ENCODE results near the gene HMX3. TPM values are rescaled to one million over a fixed set of nuclear protein-coding genes. Genes with fewer than 3 reads are reported as not detected.

HMX3 gene
- total and polyA plus RNA-seq, 2 donors (not counting 3 experiments of a cell fraction or from before 2014, with no cell fraction given), result not detected

GRCh38 chr10:123136806-123137642, 1.3 kb downstream of the HMX3 start:
- no peaks in the 10 kb centered on the region for H3K9me1 ChIP-seq (replicated peaks; ENCODE audit: control insufficient read depth, extremely low read depth, insufficient read depth, low read length)
- FAIRE-seq (no peak), DNase-seq (ENCODE audit: low read depth, low spot score) (peak; percentile 27)
- no peaks in the 10 kb centered on the region for H3K36me3 ChIP-seq (ENCODE audit: control insufficient read depth in 2 of 2, extremely low read depth in 1 of 2, insufficient read depth in 2 of 2, low read length in 2 of 2)
- peaks cover 87 to 99% of the 10 kb centered on the region in 2 experiments for H3K27me3 ChIP-seq (ENCODE audit: control insufficient read depth in 2 of 2, insufficient read depth in 2 of 2, low read length in 2 of 2)
- no peak overlapping the region for H3K9ac ChIP-seq (replicated peaks; ENCODE audit: extremely low read depth, insufficient read depth, low read length)
- H2AFZ ChIP-seq (ENCODE audit: low read depth, low read length), result peak overlapping the region; percentile 32
- no peak overlapping the region for H3K4me3 ChIP-seq (replicated peaks in 1 of 3; ENCODE audit: insufficient read depth in 1 of 3, low read depth in 1 of 3, low read length in 3 of 3)
- H3K4me1 ChIP-seq (ENCODE audit: control insufficient read depth, extremely low read depth, insufficient read depth, low read length), result peaks cover 10% of the 10 kb centered on the region
- H3K4me2 ChIP-seq (ENCODE audit: insufficient read depth, low read length), result no peak overlapping the region
- H4K20me1 ChIP-seq (replicated peaks; ENCODE audit: control insufficient read depth, extremely low read depth, insufficient read depth, low read length), result no peaks in the 10 kb centered on the region
- H3K79me2 ChIP-seq (ENCODE audit: control insufficient read depth, insufficient read depth, low read length), result no peaks in the 10 kb centered on the region
- CTCF ChIA-PET, result no interaction called here
- dilution Hi-C loops (cut with MboI; ENCODE audit: extremely low pct_ligation_motif_present, low sequenced_read_pairs), result no loop called here
- no peak overlapping the region for H3K27ac ChIP-seq (ENCODE audit: insufficient read depth, low read depth, low read length)
- TF ChIP-seq EZH2 (IDR thresholded peaks at IDR 0.05; ENCODE audit: borderline replicate concordance, low read depth, low read length, severe bottlenecking), result peak; percentile 71
- TF ChIP-seq JUN (IDR thresholded peaks at IDR 0.05; ENCODE audit: borderline replicate concordance, insufficient read depth, insufficient read length, low read depth), result no peak
- no TSS peak for BruUV-seq (replicated peaks)
- no peaks in the 10 kb centered on the region for H3K9me3 ChIP-seq (replicated peaks; ENCODE audit: control insufficient read depth, insufficient read depth, low read length)
- POLR2A ChIA-PET, result no interaction called here
- intact Hi-C loops (cut with micrococcal nuclease), result no loop called here

GRCh38 chr10:123139165-123139520, 3.4 kb downstream of the HMX3 start:
- dilution Hi-C loops (cut with MboI; ENCODE audit: extremely low pct_ligation_motif_present, low sequenced_read_pairs) (no loop called here), intact Hi-C loops (cut with micrococcal nuclease) (loop anchor here (1.0 kb wide), 1 partner anchor 9 kb away; the partner anchor contains the start of gene HMX2)
- H3K4me1 ChIP-seq (ENCODE audit: control insufficient read depth, extremely low read depth, insufficient read depth, low read length), result peaks cover 3% of the 10 kb centered on the region
- no peak overlapping the region for H2AFZ ChIP-seq (ENCODE audit: low read depth, low read length)
- H4K20me1 ChIP-seq (replicated peaks; ENCODE audit: control insufficient read depth, extremely low read depth, insufficient read depth, low read length), result no peaks in the 10 kb centered on the region
- CTCF ChIA-PET, result interaction anchor here (1.1 to 2.6 kb wide), 2 partner anchors 11 to 15 kb away, joined by 7 to 12 read pairs; partner anchors contain the start of gene BUB3
- H3K36me3 ChIP-seq (ENCODE audit: control insufficient read depth in 2 of 2, extremely low read depth in 1 of 2, insufficient read depth in 2 of 2, low read length in 2 of 2), result no peaks in the 10 kb centered on the region
- no peak overlapping the region for H3K4me2 ChIP-seq (ENCODE audit: insufficient read depth, low read length)
- H3K79me2 ChIP-seq (ENCODE audit: control insufficient read depth, insufficient read depth, low read length), result no peaks in the 10 kb centered on the region
- no TSS peak for BruUV-seq (replicated peaks)
- peaks cover 89 to 100% of the 10 kb centered on the region in 2 experiments for H3K27me3 ChIP-seq (ENCODE audit: control insufficient read depth in 2 of 2, insufficient read depth in 2 of 2, low read length in 2 of 2)
- DNase-seq (ENCODE audit: low read depth, low spot score) (no peak), FAIRE-seq (no peak)
- POLR2A ChIA-PET, result no interaction called here
- H3K27ac ChIP-seq (ENCODE audit: insufficient read depth, low read depth, low read length), result no peak overlapping the region
- H3K4me3 ChIP-seq (replicated peaks in 1 of 3; ENCODE audit: insufficient read depth in 1 of 3, low read depth in 1 of 3, low read length in 3 of 3), result no peak overlapping the region
- no peak for TF ChIP-seq POLR2AphosphoS5 (IDR thresholded peaks at IDR 0.05; ENCODE audit: insufficient read depth, low read depth, low read length)
- no peak for TF ChIP-seq CTCF (IDR thresholded peaks at IDR 0.05; ENCODE audit: extremely low read depth in 1 of 2, insufficient read depth in 1 of 2, low read depth in 1 of 2, low read length in 2 of 2)
- no peak for TF ChIP-seq EZH2 (IDR thresholded peaks at IDR 0.05; ENCODE audit: borderline replicate concordance, low read depth, low read length, severe bottlenecking)
- TF ChIP-seq MYC (IDR thresholded peaks at IDR 0.05; ENCODE audit: low read depth, low read length), result no peak
- TF ChIP-seq JUN (IDR thresholded peaks at IDR 0.05; ENCODE audit: borderline replicate concordance, insufficient read depth, insufficient read length, low read depth), result no peak
- no peak for TF ChIP-seq MAX (IDR thresholded peaks at IDR 0.05; ENCODE audit: insufficient read depth, insufficient read length)
- no peak for TF ChIP-seq POLR2A (IDR thresholded peaks at IDR 0.05; ENCODE audit: low read depth, low read length)
- TF ChIP-seq GATA2 (IDR thresholded peaks at IDR 0.05; ENCODE audit: insufficient read depth, insufficient read length, low read depth, low read length), result no peak
- TF ChIP-seq FOS (IDR thresholded peaks at IDR 0.05; ENCODE audit: borderline replicate concordance, insufficient read depth, low read length), result no peak
- H3K9ac ChIP-seq (replicated peaks; ENCODE audit: extremely low read depth, insufficient read depth, low read length), result no peak overlapping the region
- no peaks in the 10 kb centered on the region for H3K9me3 ChIP-seq (replicated peaks; ENCODE audit: control insufficient read depth, insufficient read depth, low read length)
- H3K9me1 ChIP-seq (replicated peaks; ENCODE audit: control insufficient read depth, extremely low read depth, insufficient read depth, low read length), result no peaks in the 10 kb centered on the region
